SK-N-SH treated with all-trans-retinoic acid at 6 μM for 48 hours (cell line): ENCODE measurements around the gene ATR.

ENCODE experiments used
- ARNTL ChIP-seq: fragments of 450-650 bp; formaldehyde crosslinking; IDR thresholded peaks from 2 replicates; pipeline ENCODE4 v1.5.0; 2020; ENCODE audit warnings: low read depth, mild to moderate bottlenecking, moderate library complexity, borderline replicate concordance
- RARB ChIP-seq: fragments of 250-450 bp; sonication (Bioruptor Pico); IDR thresholded peaks from 2 replicates; pipeline ENCODE4 v1.8.0; 2021; ENCODE audit warnings: mild to moderate bottlenecking, moderate library complexity

GRCh38 chr3:142484912-142485435 is 93.6 kb downstream of the ATR start:
- no peak for TF ChIP-seq RARB
- no peak for TF ChIP-seq ARNTL (CRISPR knock-in tag)
